NOMO-1 treated with DMSO at 0.1 percent for 48 hours (cell line): ENCODE measurements around the gene HNRNPU.

Experiments used
- DNase-seq: peaks from one replicate; lab custom pipeline; 2025; ENCODE audit not compliant: unreplicated experiment; lab: John Stamatoyannopoulos, UW

HNRNPU gene

DNA sequence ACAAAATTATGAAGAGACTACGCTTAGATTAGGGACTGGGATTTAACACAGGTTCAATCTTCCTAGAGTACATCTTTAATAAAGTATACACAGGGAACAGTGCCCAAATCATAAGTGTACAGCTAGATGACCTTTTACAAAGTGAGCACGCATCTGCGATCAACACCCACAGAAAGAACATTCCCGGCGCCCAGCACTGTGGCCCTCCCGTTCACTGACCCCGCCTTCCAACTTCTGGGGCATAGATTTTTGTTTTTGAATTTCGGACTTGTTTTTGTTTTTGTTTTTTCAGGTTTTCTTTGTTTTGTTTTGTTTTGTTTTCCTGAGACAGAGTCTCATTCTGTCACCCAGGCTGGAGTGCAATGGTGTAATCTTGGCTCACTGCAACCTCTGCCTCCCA, 59.5 kb downstream of the HNRNPU start:
- no peak for DNase-seq

DNA sequence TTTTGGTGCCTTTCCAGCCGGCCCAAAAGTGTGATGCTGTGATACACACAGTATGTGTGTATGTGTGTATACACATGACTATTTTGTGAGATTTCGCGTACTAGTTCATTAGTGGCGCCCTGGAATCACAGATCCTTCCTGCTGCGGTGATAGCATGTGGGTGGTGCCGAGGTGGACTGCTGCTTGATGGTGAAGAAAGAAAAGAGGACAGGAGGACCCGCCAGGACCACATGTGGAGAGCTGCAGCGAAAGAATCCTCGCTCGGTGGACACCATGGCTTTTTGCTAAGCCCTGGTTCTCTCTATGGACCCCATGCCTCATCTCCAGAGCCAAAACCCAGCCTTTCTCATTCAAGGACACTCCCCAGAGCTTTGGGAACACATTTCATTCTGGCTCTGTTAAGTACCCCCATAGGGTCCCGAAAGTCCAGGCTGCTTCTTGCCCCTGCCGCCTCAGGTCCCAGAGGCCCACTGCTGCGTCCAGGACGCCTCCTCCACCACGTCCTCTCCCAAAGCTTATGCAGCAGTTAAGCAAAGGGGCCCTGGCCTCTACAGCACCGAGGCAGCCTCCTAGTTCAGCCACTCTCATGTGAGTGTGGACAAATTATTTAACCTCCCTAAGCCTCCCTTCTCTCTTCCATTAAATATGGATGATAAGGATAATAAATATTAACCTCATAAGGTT, 61.6 kb downstream of the HNRNPU start:
- no peak for DNase-seq

DNA sequence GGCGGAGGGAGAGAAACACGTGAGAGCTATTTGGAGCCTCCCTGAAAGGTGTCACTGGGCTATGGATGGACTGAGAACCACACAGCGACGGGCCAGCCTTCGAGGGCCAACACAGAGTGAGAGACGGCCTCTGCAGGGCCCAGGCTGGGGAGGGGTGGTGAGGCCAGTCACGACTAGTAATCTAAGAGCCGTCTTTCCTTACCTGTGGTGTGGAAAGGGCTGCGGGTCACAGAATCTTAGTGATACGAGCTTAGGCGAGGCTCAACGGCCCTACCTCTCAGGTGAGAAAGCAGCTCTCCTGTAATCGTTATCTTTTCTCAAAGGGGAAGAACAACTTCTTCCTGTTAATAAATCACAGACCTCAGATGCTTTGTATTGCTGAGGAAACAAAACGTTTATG, 62.3 kb downstream of the HNRNPU start:
- no peak for DNase-seq

DNA sequence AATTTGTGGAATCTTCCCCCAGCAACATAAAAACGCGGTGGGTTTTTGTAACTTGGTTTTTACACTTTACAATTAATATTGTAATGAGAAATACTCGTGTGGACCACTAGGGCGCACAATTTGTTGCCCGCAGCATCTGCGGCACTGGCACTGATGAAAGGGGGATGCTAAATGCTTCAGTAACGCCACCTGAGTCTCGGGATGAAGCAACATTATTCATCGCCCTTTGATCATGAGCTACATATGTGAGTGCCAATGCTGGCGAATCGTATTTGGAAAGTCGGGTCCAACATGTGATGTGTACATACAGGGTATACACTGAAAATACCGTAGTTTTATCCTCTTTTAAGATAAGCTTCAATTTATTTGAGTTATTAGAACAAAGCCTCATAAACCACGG, 63.1 kb downstream of the HNRNPU start:
- peak; percentile 72 for DNase-seq

DNA sequence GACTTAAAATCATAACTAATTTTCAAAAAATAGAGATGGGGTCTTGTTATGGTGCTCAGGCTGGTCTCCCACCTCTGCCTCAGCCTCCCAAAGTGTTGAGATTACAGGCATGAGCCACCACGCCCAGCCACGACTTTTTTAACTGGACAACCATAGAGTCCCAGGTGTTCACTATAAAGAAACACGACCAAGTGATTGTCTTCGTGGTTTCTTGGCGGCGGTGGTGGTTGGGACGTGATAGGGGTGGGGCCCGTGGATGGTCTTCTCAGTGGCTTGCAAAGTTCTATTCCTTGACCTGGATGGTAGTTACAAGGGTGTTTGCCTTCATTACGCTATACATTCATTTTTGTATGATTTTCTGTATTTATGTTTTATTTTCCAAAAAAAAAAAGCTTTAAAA, 63.5 kb downstream of the HNRNPU start:
- DNase-seq = no peak
